WI38 (cell line): ENCODE results near the gene CCDC106.
A peak's percentile ranks its signal among the peaks of the same experiment; 100 is the strongest.

Experiments used
- H3K4me3 ChIP-seq: 2 replicates; pipeline ENCODE4 v1.5.1; 2011; ENCODE audit warnings: low read depth, mild to moderate bottlenecking, control low read depth, low read length
- TF ChIP-seq, protein P1 (sequence below): IDR thresholded peaks from 2 replicates; pipeline ENCODE4 v1.5.1; 2012; ENCODE audit warnings: low read depth, mild to moderate bottlenecking, control low read depth, low read length

Gene CCDC106

DNA sequence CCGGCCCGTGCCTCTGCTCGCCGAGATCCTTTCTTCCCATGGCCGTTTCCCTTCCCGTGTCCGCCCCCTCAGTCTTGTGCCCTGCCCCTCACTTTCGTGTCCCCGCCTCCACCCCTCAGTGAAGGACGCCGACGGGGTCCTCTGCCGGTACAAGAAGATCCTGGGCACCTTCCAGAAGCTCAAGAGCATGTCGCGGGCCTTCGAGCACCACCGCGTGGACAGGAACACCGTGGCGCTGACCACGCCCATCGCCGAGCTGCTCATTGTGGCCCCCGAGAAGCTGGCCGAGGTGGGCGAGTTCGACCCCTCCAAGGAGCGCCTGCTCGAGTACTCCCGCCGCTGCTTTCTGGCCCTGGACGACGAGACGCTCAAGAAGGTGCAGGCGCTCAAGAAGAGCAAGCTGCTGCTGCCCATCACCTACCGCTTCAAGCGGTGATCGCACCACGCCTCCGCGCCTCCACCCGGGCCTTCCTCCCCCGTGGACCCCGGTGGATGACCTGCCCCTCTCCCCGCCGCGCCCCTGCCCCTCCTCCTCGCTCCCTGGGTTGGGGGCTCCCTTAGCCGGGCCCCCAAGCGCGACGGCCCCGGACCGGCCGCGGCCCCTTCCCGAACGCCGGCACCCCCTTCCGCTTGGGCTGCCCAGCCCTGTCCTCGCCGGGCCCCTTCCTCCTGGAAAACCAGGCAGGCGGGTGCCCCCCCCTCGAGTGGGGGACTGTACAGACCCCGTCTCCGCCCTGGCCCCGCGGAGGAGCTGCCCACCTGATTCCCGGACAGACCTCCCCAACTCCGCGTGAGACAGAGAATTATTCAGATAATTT is 4.5 kb downstream of the CCDC106 start:
- TF ChIP-seq, protein P1, sequence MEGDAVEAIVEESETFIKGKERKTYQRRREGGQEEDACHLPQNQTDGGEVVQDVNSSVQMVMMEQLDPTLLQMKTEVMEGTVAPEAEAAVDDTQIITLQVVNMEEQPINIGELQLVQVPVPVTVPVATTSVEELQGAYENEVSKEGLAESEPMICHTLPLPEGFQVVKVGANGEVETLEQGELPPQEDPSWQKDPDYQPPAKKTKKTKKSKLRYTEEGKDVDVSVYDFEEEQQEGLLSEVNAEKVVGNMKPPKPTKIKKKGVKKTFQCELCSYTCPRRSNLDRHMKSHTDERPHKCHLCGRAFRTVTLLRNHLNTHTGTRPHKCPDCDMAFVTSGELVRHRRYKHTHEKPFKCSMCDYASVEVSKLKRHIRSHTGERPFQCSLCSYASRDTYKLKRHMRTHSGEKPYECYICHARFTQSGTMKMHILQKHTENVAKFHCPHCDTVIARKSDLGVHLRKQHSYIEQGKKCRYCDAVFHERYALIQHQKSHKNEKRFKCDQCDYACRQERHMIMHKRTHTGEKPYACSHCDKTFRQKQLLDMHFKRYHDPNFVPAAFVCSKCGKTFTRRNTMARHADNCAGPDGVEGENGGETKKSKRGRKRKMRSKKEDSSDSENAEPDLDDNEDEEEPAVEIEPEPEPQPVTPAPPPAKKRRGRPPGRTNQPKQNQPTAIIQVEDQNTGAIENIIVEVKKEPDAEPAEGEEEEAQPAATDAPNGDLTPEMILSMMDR = no peak
- no peak overlapping the region for H3K4me3 ChIP-seq

GRCh38 chr19:55653651-55654322 is 5.8 kb downstream of the CCDC106 start:
- TF ChIP-seq, protein P1 = peak; percentile 99
- peak overlapping the region; percentile 73 for H3K4me3 ChIP-seq

DNA sequence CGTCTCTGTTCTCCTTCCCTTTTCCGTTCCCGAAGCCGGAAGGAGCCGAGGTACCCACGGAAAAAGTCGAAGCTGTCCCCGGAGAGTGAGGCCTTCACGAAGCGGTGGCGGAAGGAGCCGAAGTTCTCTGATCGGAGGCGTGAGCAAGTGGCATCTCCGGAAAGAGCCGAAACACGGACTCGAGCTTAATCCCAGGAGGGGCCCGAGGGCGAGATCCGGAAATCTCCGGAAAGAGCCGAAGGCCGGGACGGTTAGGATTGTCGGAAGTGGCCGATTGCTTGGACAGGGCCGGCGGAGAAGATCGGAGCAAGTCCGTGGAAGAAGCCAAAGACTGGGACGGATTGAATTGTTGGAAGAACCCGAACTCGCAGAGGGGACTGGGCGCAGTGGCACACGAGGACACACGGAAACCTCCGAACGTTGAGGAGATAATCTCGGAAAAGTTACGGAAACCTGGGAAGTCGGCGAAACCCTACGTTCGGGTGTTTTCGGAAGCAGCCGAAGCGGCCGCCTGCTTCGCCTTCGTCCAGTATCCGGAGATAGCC is 6.4 kb downstream of the CCDC106 start:
- H3K4me3 ChIP-seq = peak overlapping the region; percentile 73
- TF ChIP-seq, protein P1 = no peak

- H3K4me3 ChIP-seq = peak within 1 kb of the TSS; percentile 73
- TF ChIP-seq, protein P1 = no peak
Measured at GRCh38 chr19:55654868-55655647, 7.0 kb downstream of the CCDC106 start, which contains the start of gene U2AF2. Gene U2AF2 (plus strand): TSS chr19:55655035. CDS start chr19:55655105, 70 bp downstream.

DNA sequence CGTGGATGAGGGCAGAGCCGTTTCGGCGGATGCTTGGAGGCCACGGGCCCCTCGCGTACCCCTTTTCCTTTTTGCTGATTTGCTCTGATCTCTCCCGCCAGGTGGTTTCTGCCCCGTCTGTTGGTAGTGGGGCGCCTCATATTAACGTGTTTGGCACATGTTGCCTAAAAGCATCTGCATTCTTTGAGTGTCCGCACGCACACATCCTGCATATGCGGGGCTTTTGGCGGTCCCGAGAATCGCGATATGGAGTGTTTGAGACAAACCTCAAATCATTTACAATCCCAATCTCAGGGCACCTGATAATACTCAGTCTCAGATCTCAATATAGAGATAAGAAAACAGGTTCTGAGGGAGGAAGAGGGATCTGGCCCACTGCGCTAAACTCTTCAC is 7.6 kb downstream of the CCDC106 start:
- TF ChIP-seq, protein P1 = no peak
- H3K4me3 ChIP-seq = peak overlapping the region; percentile 71

DNA sequence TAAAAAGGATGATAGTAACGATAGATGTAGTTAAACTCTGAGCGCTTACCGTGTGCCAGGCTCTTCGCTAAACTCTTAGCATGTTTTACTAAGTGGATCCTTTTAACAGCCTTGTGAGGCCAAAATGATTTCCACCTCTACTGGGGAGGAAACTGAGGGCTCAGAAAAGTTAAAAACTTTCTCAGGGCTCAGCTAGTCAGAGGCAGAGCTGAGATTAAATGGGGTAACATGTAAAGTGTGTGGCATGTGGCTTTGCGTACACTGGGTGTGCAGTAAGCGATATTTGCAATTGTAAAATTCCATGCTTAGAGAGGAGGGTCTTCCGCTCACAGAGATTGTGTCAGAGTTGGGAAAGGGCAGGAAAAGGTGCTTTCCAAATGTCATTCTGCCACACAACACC is 8.5 kb downstream of the CCDC106 start:
- TF ChIP-seq, protein P1 = no peak
- peak overlapping the region; percentile 71 for H3K4me3 ChIP-seq
